B cell (primary cell): ENCODE measurements around the gene CDRT4. TPM values are rescaled to one million over a fixed set of nuclear protein-coding genes. Genes with fewer than 3 reads are reported as not detected.

ENCODE experiments used
- ATAC-seq: fragments of 200-7000 bp; cut with Tn5 transposase; one replicate; pipeline ENCODE4 v1.10.0; 2021; ENCODE audit warnings: low read depth, mild to moderate bottlenecking, moderate number of reproducible peaks, moderate library complexity
- CTCF ChIA-PET: fragments of 350-600 bp; sonication (Branson Sonifier 250); formaldehyde crosslinking; loops from one replicate; lab custom pipeline; 2021; ENCODE audit warnings: antibody characterized with exemption, inconsistent platforms; lab: Charles Lee
- POLR2A ChIA-PET: fragments of 350-600 bp; sonication (Branson Sonifier 250); formaldehyde crosslinking; loops from one replicate; lab custom pipeline; 2021; ENCODE audit warnings: antibody characterized with exemption; lab: Charles Lee
- DNase-seq: peaks from one replicate; pipeline ENCODE4 v3.0.0; 2013
- H2AFZ ChIP-seq: 2 replicates; pipeline ENCODE4 v1.6.1; 2012; ENCODE audit warnings: mild to moderate bottlenecking, low read depth, low read length; ENCODE audit not compliant: insufficient read depth, poor library complexity, severe bottlenecking
- H3K27ac ChIP-seq, 2 donors: 1 replicate in 1 of 2; 2 replicates in 1 of 2; pipeline ENCODE4 v1.5.1; 2012 to 2013; ENCODE audit warnings: low read length in 2 of 2, mild to moderate bottlenecking in 2 of 2, moderate library complexity in 1 of 2
- H3K27me3 ChIP-seq, 4 experiments: fragments of 200-600 bp in 1 of 4; sonication (generic) in 1 of 4; replicated peaks in 1 of 4; 1 replicate in 2 of 4; 2 replicates in 2 of 4; pipeline versions ENCODE4 v1.6.1 to v1.7.0; 2013 to 2016; ENCODE audit warnings: low read length in 3 of 4, mild to moderate bottlenecking in 2 of 4, mixed read lengths in 1 of 4, moderate library complexity in 1 of 4; ENCODE audit not compliant: insufficient read depth in 4 of 4, control insufficient read depth in 3 of 4; ENCODE audit errors: control extremely low read depth in 1 of 4
- H3K36me3 ChIP-seq, 2 experiments: replicated peaks in 1 of 2; 1 replicate in 1 of 2; 2 replicates in 1 of 2; pipeline versions ENCODE4 v1.6.1 to v1.7.1; 2013; ENCODE audit warnings: low read length in 1 of 2; ENCODE audit not compliant: insufficient read depth in 2 of 2, control insufficient read depth in 1 of 2; ENCODE audit errors: control extremely low read depth in 1 of 2, extremely low read depth in 1 of 2
- H3K4me1 ChIP-seq, 2 donors: fragments of 200-600 bp in 1 of 2; sonication (generic) in 1 of 2; 1 replicate in 1 of 2; 2 replicates in 1 of 2; pipeline versions ENCODE4 v1.5.1 to v1.6.1; 2013 to 2017; ENCODE audit warnings: low read length in 2 of 2; ENCODE audit not compliant: control insufficient read depth in 2 of 2, insufficient read depth in 2 of 2
- H3K4me2 ChIP-seq: replicated peaks from 2 replicates; pipeline ENCODE3; 2012; ENCODE audit warnings: mild to moderate bottlenecking, low read depth, low read length; ENCODE audit not compliant: poor library complexity, severe bottlenecking
- H3K4me3 ChIP-seq, 5 experiments: fragments of 200-600 bp in 1 of 5; sonication (generic) in 1 of 5; 1 replicate in 3 of 5; 2 replicates in 2 of 5; pipeline versions ENCODE4 v1.5.1 to v1.7.0; 2011 to 2016; ENCODE audit warnings: low read length in 4 of 5, mild to moderate bottlenecking in 4 of 5, low read depth in 2 of 5, control low read depth in 1 of 5, moderate library complexity in 1 of 5; ENCODE audit not compliant: insufficient read depth in 1 of 5; ENCODE audit errors: control extremely low read depth in 1 of 5, extremely low read depth in 1 of 5
- H3K79me2 ChIP-seq: fragments of 200-600 bp; sonication (generic); one replicate; pipeline ENCODE4 v1.6.0; 2016; ENCODE audit warnings: low read length; ENCODE audit not compliant: control insufficient read depth, insufficient read depth
- H3K9ac ChIP-seq: fragments of 200-600 bp; sonication (generic); 2 replicates; pipeline ENCODE4 v1.6.1; 2017; ENCODE audit warnings: mild to moderate bottlenecking, low read length, moderate library complexity
- H3K9me3 ChIP-seq, 3 donors: one replicate each; pipeline versions ENCODE4 v1.6.1 to v1.7.1; 2013; ENCODE audit warnings: low read length in 2 of 3; ENCODE audit not compliant: control insufficient read depth in 2 of 3, insufficient read depth in 1 of 3; ENCODE audit errors: control extremely low read depth in 1 of 3
- H4K20me1 ChIP-seq: 2 replicates; pipeline ENCODE4 v1.6.0; 2012; ENCODE audit warnings: mild to moderate bottlenecking, low read length; ENCODE audit not compliant: insufficient read depth, control insufficient read depth, poor library complexity, severe bottlenecking
- H3K27ac Mint-ChIP-seq: one replicate; pipeline ENCODE4 v1.8.0; 2021; ENCODE audit warnings: mixed read lengths
- H3K27me3 Mint-ChIP-seq: one replicate; pipeline ENCODE4 v1.8.0; 2021; ENCODE audit warnings: mixed read lengths
- H3K4me1 Mint-ChIP-seq: one replicate; pipeline ENCODE4 v1.8.0; 2021; ENCODE audit warnings: mixed read lengths
- H3K4me3 Mint-ChIP-seq: one replicate; pipeline ENCODE4 v1.8.0; 2021; ENCODE audit warnings: mixed read lengths
- H3K9me3 Mint-ChIP-seq: one replicate; pipeline ENCODE4 v1.8.0; 2022; ENCODE audit warnings: mixed read lengths; ENCODE audit not compliant: insufficient read depth
- EZH2 ChIP-seq: IDR thresholded peaks from 2 replicates; pipeline ENCODE4 v1.6.1; 2012; ENCODE audit warnings: borderline replicate concordance, low read depth, mild to moderate bottlenecking, moderate library complexity, low read length; ENCODE audit not compliant: insufficient read depth, poor library complexity, severe bottlenecking
- WGBS: methylation state at CpG from one replicate; pipeline ENCODE4 v1.1.5; 2013; ENCODE audit warnings: missing lambda C conversion rate; ENCODE audit not compliant: insufficient coverage; 5-methylcytosine and 5-hydroxymethylcytosine counted together
- intact Hi-C: fragments of 100-400 bp; cut with micrococcal nuclease; formaldehyde crosslinking; loops from one replicate; pipeline ENCODE4 v1.10.0; 2022
- polyA plus RNA-seq: library from polyadenylated mRNA; depleted of rRNA; stranded (reverse); fragments of >200 nt; gene quantifications from 2 replicates; pipeline ENCODE4 v1.2.3, GENCODE V29; 2012
- total RNA-seq, 2 donors: library from RNA; stranded (reverse); fragments of 120-200 nt in 1 of 2; gene quantifications; 1 replicate in 1 of 2; 2 replicates in 1 of 2; pipeline versions ENCODE4 v1.2.3 to v1.2.4, GENCODE V29; 2013 to 2022
- TF ChIP-seq, protein P1 (sequence below): fragments of 200-600 bp; IDR thresholded peaks from one replicate; pipeline ENCODE4 v1.8.0; 2022; ENCODE audit warnings: antibody characterized with exemption, mild to moderate bottlenecking

CDRT4 gene
- total and polyA plus RNA-seq, 2 donors (not counting 1 experiment from before 2014, with no cell fraction given), result 11.6 to 23.0 TPM

DNA sequence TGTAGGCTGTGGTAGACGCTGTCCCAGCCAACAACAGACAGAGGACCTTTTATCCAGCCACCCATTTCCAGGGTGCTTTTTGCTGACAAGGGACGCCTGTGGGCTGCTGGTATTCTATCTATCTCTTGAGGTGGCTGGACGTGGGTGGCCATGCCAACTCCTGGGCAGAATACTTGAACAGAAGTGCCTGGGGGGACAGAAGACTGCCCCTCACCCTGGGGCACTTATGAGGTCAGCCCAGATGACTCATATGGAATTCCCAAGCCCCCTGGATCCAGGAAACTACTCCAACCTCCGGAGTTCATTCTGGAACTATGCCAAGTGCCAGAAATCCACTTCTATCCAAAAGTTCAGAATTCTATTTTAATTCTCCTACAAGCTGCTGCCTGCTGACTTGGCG, 61.3 kb downstream of the CDRT4 start:
- no peak overlapping the region for H3K4me3 Mint-ChIP-seq
- Histone ChIP-seq H3K4me3 (no peak overlapping the region), H3K4me2 (no peak overlapping the region), H3K9ac (no peak overlapping the region), H3K27me3 (no peaks in the 10 kb centered on the region), H2AFZ (no peak overlapping the region), H3K4me1 (no peaks in the 10 kb centered on the region), H4K20me1 (no peaks in the 10 kb centered on the region), H3K27ac (no peak overlapping the region), H3K79me2 (no peaks in the 10 kb centered on the region), H3K36me3 (no peaks in the 10 kb centered on the region), H3K9me3 (no peaks in the 10 kb centered on the region)
- no peak for DNase-seq
- ATAC-seq, result no peak
- TF ChIP-seq, protein P1, sequence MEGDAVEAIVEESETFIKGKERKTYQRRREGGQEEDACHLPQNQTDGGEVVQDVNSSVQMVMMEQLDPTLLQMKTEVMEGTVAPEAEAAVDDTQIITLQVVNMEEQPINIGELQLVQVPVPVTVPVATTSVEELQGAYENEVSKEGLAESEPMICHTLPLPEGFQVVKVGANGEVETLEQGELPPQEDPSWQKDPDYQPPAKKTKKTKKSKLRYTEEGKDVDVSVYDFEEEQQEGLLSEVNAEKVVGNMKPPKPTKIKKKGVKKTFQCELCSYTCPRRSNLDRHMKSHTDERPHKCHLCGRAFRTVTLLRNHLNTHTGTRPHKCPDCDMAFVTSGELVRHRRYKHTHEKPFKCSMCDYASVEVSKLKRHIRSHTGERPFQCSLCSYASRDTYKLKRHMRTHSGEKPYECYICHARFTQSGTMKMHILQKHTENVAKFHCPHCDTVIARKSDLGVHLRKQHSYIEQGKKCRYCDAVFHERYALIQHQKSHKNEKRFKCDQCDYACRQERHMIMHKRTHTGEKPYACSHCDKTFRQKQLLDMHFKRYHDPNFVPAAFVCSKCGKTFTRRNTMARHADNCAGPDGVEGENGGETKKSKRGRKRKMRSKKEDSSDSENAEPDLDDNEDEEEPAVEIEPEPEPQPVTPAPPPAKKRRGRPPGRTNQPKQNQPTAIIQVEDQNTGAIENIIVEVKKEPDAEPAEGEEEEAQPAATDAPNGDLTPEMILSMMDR, result no peak
- TF ChIP-seq EZH2, result no peak
- H3K27ac Mint-ChIP-seq, result no peak overlapping the region
- no peaks in the 10 kb centered on the region for H3K4me1 Mint-ChIP-seq
- POLR2A ChIA-PET, result no interaction called here
- CTCF ChIA-PET, result no interaction called here
- intact Hi-C loops, result no loop called here
- H3K27me3 Mint-ChIP-seq, result peaks cover 5% of the 10 kb centered on the region
- no peaks in the 10 kb centered on the region for H3K9me3 Mint-ChIP-seq
- WGBS, result 79% methylated on average over 3 of the region's 5 CpGs

GRCh38 chr17:15405058-15405415, 62.4 kb downstream of the CDRT4 start:
- Histone ChIP-seq H3K9me3 (no peaks in the 10 kb centered on the region), H2AFZ (no peak overlapping the region), H3K79me2 (no peaks in the 10 kb centered on the region), H3K27ac (no peak overlapping the region), H3K4me2 (no peak overlapping the region), H4K20me1 (no peaks in the 10 kb centered on the region), H3K4me1 (no peaks in the 10 kb centered on the region), H3K9ac (no peak overlapping the region), H3K36me3 (no peaks in the 10 kb centered on the region), H3K4me3 (no peak overlapping the region), H3K27me3 (no peaks in the 10 kb centered on the region)
- H3K4me1 Mint-ChIP-seq, result no peaks in the 10 kb centered on the region
- no peak for DNase-seq
- no peaks in the 10 kb centered on the region for H3K9me3 Mint-ChIP-seq
- ChIA-PET CTCF (no interaction called here), POLR2A (no interaction called here)
- intact Hi-C loops, result no loop called here
- no peak overlapping the region for H3K4me3 Mint-ChIP-seq
- TF ChIP-seq, protein P1, result no peak
- TF ChIP-seq EZH2, result no peak
- H3K27me3 Mint-ChIP-seq, result peaks cover 5% of the 10 kb centered on the region
- no peak for ATAC-seq
- no peak overlapping the region for H3K27ac Mint-ChIP-seq
- 96% methylated on average over 6 of the region's 6 CpGs for WGBS
